Thyroid gland (tissue), 4 donors: ENCODE measurements around the gene CD300C. TPM values are rescaled to one million over a fixed set of nuclear protein-coding genes. Genes with fewer than 3 reads are reported as not detected.
"Not testable (repeated sequence)": the region's sequence is repeated elsewhere in the genome, so short reads cannot be mapped to it uniquely, and the experiment has no call there.

ENCODE experiments used
- DNase-seq, 2 donors: peaks; one replicate each; pipeline ENCODE4 v3.0.0-alpha.2; 2019
- H3K27ac ChIP-seq, 3 donors: fragments of 200-600 bp; sonication (generic); 1 replicate in 2 of 3; 2 replicates in 1 of 3; pipeline ENCODE4 v1.5.1; 2016 to 2019; ENCODE audit warnings: mild to moderate bottlenecking in 1 of 3, moderate library complexity in 1 of 3
- H3K27me3 ChIP-seq: fragments of 200-600 bp; sonication (generic); one replicate; pipeline ENCODE4 v1.5.1; 2019
- H3K36me3 ChIP-seq, 2 donors: fragments of 200-600 bp; sonication (generic); one replicate each; pipeline ENCODE4 v1.5.1; 2016 to 2019
- H3K4me1 ChIP-seq, 2 donors: fragments of 200-600 bp; sonication (generic); one replicate each; pipeline ENCODE4 v1.5.1; 2017 to 2019
- H3K4me3 ChIP-seq, 3 donors: fragments of 200-600 bp; sonication (generic); replicated peaks in 1 of 3; 1 replicate in 2 of 3; 2 replicates in 1 of 3; pipeline ENCODE4 v1.5.1; 2016; ENCODE audit warnings: mild to moderate bottlenecking in 1 of 3
- H3K9me3 ChIP-seq: fragments of 200-600 bp; sonication (generic); one replicate; pipeline ENCODE4 v1.5.1; 2017
- CTCF ChIP-seq, 6 experiments: fragments of 200-600 bp in 3 of 6; fragments of 450-650 bp in 3 of 6; sonication (generic) in 3 of 6; IDR thresholded peaks; one replicate each; pipeline ENCODE4 v1.5.1; 2016 to 2019; ENCODE audit warnings: antibody characterized with exemption in 6 of 6, mild to moderate bottlenecking in 2 of 6, inconsistent platforms in 1 of 6, moderate library complexity in 1 of 6
- POLR2A ChIP-seq, 2 donors: fragments of 450-650 bp; IDR thresholded peaks; one replicate each; pipeline ENCODE4 v1.6.1; 2017; ENCODE audit warnings: antibody characterized with exemption in 2 of 2, mild to moderate bottlenecking in 2 of 2, moderate library complexity in 1 of 2
- WGBS, 2 donors: methylation state at CpG; one replicate each; pipeline ENCODE4 v1.1.5; 2017; 5-methylcytosine and 5-hydroxymethylcytosine counted together
- intact Hi-C: fragments of 100-400 bp; cut with DNase I; formaldehyde crosslinking; loops from one replicate; pipeline ENCODE4 v1.15.1; 2023
- total RNA-seq, 4 donors: library from RNA; depleted of rRNA; stranded (reverse); fragments of >200 nt; gene quantifications; one replicate each; pipeline ENCODE4 v1.2.3, GENCODE V29; 2016

Gene CD300C
- total RNA-seq, 4 donors from 2014 or later, result 0.45 to 1.2 (median 1.1) TPM; not detected in 1

- Histone ChIP-seq H3K4me3 (no peak overlapping the region), H3K4me1 (no peaks in the 10 kb centered on the region), H3K27me3 (no peaks in the 10 kb centered on the region), H3K36me3 (no peaks in the 10 kb centered on the region), H3K9me3 (no peaks in the 10 kb centered on the region), H3K27ac (no peak overlapping the region)
- intact Hi-C loops, result no loop called here
- 90 to 91% methylated on average over 10 of the region's 10 CpGs for WGBS, 2 donors
- no peak for DNase-seq
- TF ChIP-seq POLR2A (IDR thresholded peaks at IDR 0.05) (no peak), CTCF (IDR thresholded peaks at IDR 0.05) (no peak)
Measured at GRCh38 chr17:74514632-74515334, 31.1 kb downstream of the CD300C start.

DNA sequence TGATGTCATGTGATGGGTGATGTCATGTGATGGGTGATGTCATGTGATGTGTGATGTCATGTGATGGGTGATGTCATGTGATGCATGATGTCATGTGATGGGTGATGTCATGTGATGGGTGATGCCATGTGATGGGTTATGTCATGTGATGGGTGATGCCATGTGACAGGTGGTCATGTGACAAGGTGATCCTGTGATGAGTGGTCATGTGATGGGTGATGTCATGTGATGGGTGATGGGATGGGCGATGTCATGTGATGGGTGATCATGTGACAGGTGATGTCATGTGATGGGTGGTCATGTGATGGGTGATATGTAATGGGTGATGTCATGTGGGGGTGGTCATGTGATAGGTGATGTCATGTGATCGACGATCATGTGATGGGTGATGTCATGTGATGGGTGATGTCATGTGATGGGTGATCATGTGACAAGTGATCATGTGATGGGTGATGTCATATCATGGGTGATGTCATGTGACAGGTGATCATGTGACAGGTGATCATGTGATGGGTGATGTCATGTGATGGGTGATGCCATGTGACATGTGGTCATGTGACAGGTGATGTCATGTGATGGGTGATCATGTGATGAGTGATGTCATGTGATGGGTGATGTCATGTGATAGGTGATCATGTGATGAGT, 31.8 kb downstream of the CD300C start:
- DNase-seq, result no peak
- Histone ChIP-seq H3K4me3 (no peak overlapping the region), H3K4me1 (no peaks in the 10 kb centered on the region), H3K27ac (no peak overlapping the region), H3K27me3 (no peaks in the 10 kb centered on the region), H3K36me3 (no peaks in the 10 kb centered on the region), H3K9me3 (no peaks in the 10 kb centered on the region)
- TF ChIP-seq POLR2A (IDR thresholded peaks at IDR 0.05) (no peak), CTCF (IDR thresholded peaks at IDR 0.05) (no peak)
- intact Hi-C loops, result no loop called here
- 79 to 84% methylated on average over 3 of the region's 3 CpGs for WGBS, 2 donors

DNA sequence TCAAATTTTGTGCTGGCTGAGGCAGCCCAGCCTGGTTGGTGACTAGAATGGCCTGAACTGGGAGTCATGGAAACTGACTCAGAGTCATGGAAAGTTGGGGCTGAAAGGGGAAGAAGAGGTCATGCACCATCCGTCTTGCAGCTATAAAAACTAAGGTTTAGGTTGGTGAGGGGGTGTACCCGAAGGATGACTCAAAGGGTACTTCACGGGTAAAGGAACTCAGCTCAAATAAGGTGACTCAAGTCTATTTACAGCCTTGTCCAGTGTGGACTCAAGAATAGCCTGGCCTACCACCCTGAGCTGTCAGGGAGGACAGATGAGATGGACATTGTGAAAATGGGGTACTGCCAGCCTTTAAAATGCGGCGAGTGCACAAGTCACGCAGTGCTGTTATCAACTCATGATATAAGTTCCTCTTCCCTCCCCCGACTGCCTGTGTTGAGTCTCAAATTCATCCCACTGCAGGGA, 33.3 kb downstream of the CD300C start:
- Histone ChIP-seq H3K36me3 (no peaks in the 10 kb centered on the region), H3K27me3 (no peaks in the 10 kb centered on the region), H3K9me3 (no peaks in the 10 kb centered on the region), H3K4me1 (no peaks in the 10 kb centered on the region), H3K27ac (no peak overlapping the region), H3K4me3 (no peak overlapping the region)
- 80 to 81% methylated on average over 7 of the region's 7 CpGs for WGBS, 2 donors
- TF ChIP-seq CTCF (IDR thresholded peaks at IDR 0.05) (no peak), POLR2A (IDR thresholded peaks at IDR 0.05) (no peak)
- intact Hi-C loops, result no loop called here
- DNase-seq, result no peak

DNA sequence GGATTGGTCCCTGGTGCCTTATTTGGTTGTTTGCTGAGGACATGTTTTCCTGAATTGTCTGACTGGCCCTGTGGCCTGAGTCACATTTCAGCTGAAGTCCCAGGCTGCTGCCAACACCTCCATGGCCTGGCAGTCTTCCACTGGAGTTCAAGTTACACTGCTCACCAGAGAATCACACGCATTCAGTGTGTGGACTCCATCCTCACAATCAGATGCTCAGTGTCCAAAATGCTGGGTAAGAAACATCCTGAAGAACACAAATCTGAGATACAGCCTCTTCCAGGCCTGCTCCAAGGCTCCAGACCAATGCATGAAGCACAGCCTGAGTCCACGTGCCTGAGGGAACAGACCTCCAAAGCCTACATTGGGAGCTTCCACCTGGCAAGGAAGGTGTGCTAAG, 33.9 kb downstream of the CD300C start:
- Histone ChIP-seq H3K36me3 (no peaks in the 10 kb centered on the region), H3K27me3 (no peaks in the 10 kb centered on the region), H3K27ac (no peak overlapping the region), H3K4me1 (no peaks in the 10 kb centered on the region), H3K9me3 (no peaks in the 10 kb centered on the region), H3K4me3 (no peak overlapping the region)
- 53 to 74% methylated on average over 2 of the region's 2 CpGs for WGBS, 2 donors
- TF ChIP-seq POLR2A (IDR thresholded peaks at IDR 0.05) (no peak), CTCF (IDR thresholded peaks at IDR 0.05) (no peak)
- peak; percentile 57 to 70 for DNase-seq
- intact Hi-C loops, result no loop called here

DNA sequence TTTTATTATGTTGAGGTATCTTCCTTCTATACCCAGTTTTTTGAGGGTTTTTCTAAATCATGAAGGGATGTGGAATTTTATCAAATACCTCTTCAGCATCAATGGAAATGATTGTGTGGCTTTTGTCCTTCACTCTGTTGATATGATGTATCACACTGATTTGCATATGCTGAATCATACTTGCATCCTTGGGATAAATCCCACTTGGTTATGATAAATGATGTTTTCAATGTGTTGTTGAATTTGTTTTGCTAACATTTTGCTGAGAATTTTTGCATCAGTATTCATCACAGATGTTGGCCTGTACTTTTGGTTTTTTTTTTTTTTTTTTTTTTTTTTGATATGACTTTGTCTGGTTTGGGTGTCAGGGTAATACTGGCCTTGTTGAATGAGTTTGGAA, 37.8 kb downstream of the CD300C start:
- no peak overlapping the region for H3K27ac ChIP-seq
- no peak overlapping the region for H3K4me3 ChIP-seq
- DNase-seq, result no peak
- intact Hi-C loops, result no loop called here
- no peaks in the 10 kb centered on the region for H3K36me3 ChIP-seq
- no peaks in the 10 kb centered on the region for H3K9me3 ChIP-seq
- peaks cover 8 to 10% of the 10 kb centered on the region in 2 donors for H3K4me1 ChIP-seq
- no peaks in the 10 kb centered on the region for H3K27me3 ChIP-seq
- TF ChIP-seq POLR2A (IDR thresholded peaks at IDR 0.05) (no peak), CTCF (IDR thresholded peaks at IDR 0.05) (no peak)

DNA sequence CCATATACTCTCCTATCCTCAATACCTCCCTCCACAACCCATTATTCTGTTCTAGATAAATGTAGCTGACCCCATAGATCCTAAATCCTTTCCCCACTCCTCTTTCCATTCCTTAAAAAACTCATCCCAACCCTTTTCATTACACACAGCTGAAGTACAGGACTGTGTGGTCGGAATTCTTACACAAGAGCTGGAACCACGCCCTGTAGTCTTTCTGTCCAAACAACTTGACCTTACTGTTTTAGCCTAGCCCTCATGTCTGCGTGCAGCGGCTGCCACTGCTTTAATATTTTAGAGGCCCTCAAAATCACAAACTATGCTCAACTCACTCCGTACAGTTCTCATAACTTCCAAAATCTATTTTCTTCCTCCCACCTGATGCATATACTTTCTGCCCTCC, 42.0 kb downstream of the CD300C start:
- intact Hi-C loops, H3K9me3 ChIP-seq, H3K4me3 ChIP-seq, H3K27me3 ChIP-seq, H3K27ac ChIP-seq, H3K36me3 ChIP-seq: not testable (repeated sequence)
- H3K4me1 ChIP-seq, result peaks cover 8 to 10% of the 10 kb centered on the region in 2 donors
- WGBS, 2 donors, result 33 to 39% methylated on average over 5 of the region's 5 CpGs
- DNase-seq, result peak; percentile 45 to 59
